ENCODE results near the gene LRRC8E. TPM values are rescaled to one million over a fixed set of nuclear protein-coding genes. Genes with fewer than 3 reads are reported as not detected.

Gene LRRC8E
- total RNA-seq, 1 experiment from 2014 or later: 18.1 TPM

- Histone ChIP-seq H3K4me1 (ENCODE audit: control insufficient read depth in 1 of 2, insufficient read depth in 2 of 2, low read length in 2 of 2) (peaks cover 10 to 27% of the 10 kb centered on the region in 2 experiments; a peak in 3 of 4 replicates), H3K4me2 (ENCODE audit: low read length) (no peak overlapping the region), H3K9ac (ENCODE audit: low read length) (no peak overlapping the region), H4K20me1 (ENCODE audit: insufficient read depth) (no peaks in the 10 kb centered on the region), H3K79me2 (ENCODE audit: insufficient read depth, low read length) (no peaks in the 10 kb centered on the region), H3K9me2 (ENCODE audit: insufficient read depth) (no peaks in the 10 kb centered on the region), H3K27me3 (ENCODE audit: insufficient read depth, low read length) (no peaks in the 10 kb centered on the region), H3K4me3 (replicated peaks in 1 of 2; ENCODE audit: low read depth in 1 of 2, low read length in 2 of 2) (no peak overlapping the region), H2AFZ (ENCODE audit: low read depth, low read length, poor library complexity, severe bottlenecking) (no peak overlapping the region), H3K27ac (ENCODE audit: low read depth, low read length) (no peak overlapping the region), H3K36me3 (ENCODE audit: control insufficient read depth in 1 of 2, insufficient read depth in 2 of 2, low read length in 2 of 2) (no peaks in the 10 kb centered on the region), H3K9me3 (ENCODE audit: control insufficient read depth in 1 of 2, insufficient read depth in 1 of 2, low read depth in 1 of 2, low read length in 2 of 2) (no peaks in the 10 kb centered on the region)
- ChIA-PET RAD21 (ENCODE audit: low non-redundant PET in 1 of 2, low total read pairs in 2 of 2, uncharacterized antibody in 2 of 2, unreplicated experiment in 2 of 2) (no interaction called here), CTCF (interaction anchor here (1.4 kb wide), 1 partner anchor 12 kb away, joined by 6 read pairs; no protein-coding TSS in a partner anchor), POLR2A (no interaction called here)
- ATAC-seq (no peak), DNase-seq (ENCODE audit: low read depth, low spot score) (no peak)
- intact Hi-C loops (cut with micrococcal nuclease): no loop called here
- no TSS peak for BruUV-seq (replicated peaks)
- TF ChIP-seq JUND (IDR thresholded peaks at IDR 0.05) (no peak), POLR2AphosphoS5 (IDR thresholded peaks at IDR 0.05; ENCODE audit: low read depth, low read length) (no peak), EZH2 (IDR thresholded peaks at IDR 0.05) (no peak), YY1 (IDR thresholded peaks at IDR 0.05; ENCODE audit: extremely low read depth, insufficient replicate concordance, low read depth, low read length) (no peak), EGR1 (IDR thresholded peaks at IDR 0.05; ENCODE audit: low read depth) (no peak), CEBPB (IDR thresholded peaks at IDR 0.05; ENCODE audit: low read depth) (no peak)
Observed at GRCh38 chr19:7857727-7858108, 30.6 kb upstream of the LRRC8E start.

GRCh38 chr19:7858109-7858770 lies 30.1 kb upstream of the LRRC8E start:
- CTCF ChIA-PET: interaction anchor here (1.4 kb wide), 1 partner anchor 11 kb away, joined by 6 read pairs; no protein-coding TSS in a partner anchor
- Histone ChIP-seq H3K9me3 (ENCODE audit: control insufficient read depth in 1 of 2, insufficient read depth in 1 of 2, low read depth in 1 of 2, low read length in 2 of 2) (no peaks in the 10 kb centered on the region), H2AFZ (ENCODE audit: low read depth, low read length, poor library complexity, severe bottlenecking) (no peak overlapping the region), H4K20me1 (ENCODE audit: insufficient read depth) (no peaks in the 10 kb centered on the region), H3K36me3 (ENCODE audit: control insufficient read depth in 1 of 2, insufficient read depth in 2 of 2, low read length in 2 of 2) (no peaks in the 10 kb centered on the region), H3K9ac (ENCODE audit: low read length) (no peak overlapping the region), H3K79me2 (ENCODE audit: insufficient read depth, low read length) (no peaks in the 10 kb centered on the region), H3K4me1 (ENCODE audit: control insufficient read depth in 1 of 2, insufficient read depth in 2 of 2, low read length in 2 of 2) (peaks cover 5 to 22% of the 10 kb centered on the region in 2 experiments; a peak in 3 of 4 replicates), H3K4me2 (ENCODE audit: low read length) (no peak overlapping the region), H3K27ac (ENCODE audit: low read depth, low read length) (no peak overlapping the region), H3K9me2 (ENCODE audit: insufficient read depth) (no peaks in the 10 kb centered on the region), H3K27me3 (ENCODE audit: insufficient read depth, low read length) (no peaks in the 10 kb centered on the region), H3K4me3 (replicated peaks in 1 of 2; ENCODE audit: low read depth in 1 of 2, low read length in 2 of 2) (no peak overlapping the region)
- DNase-seq (ENCODE audit: low read depth, low spot score): no peak
- no peak for ATAC-seq
- intact Hi-C loops (cut with micrococcal nuclease): no loop called here
- RAD21 ChIA-PET (ENCODE audit: low non-redundant PET in 1 of 2, low total read pairs in 2 of 2, uncharacterized antibody in 2 of 2, unreplicated experiment in 2 of 2): no interaction called here
- POLR2A ChIA-PET: no interaction called here
- no TSS peak for BruUV-seq (replicated peaks)
- TF ChIP-seq YY1 (IDR thresholded peaks at IDR 0.05; ENCODE audit: extremely low read depth, insufficient replicate concordance, low read depth, low read length) (no peak), SRF (IDR thresholded peaks at IDR 0.05; ENCODE audit: low read depth) (no peak), POLR2A (IDR thresholded peaks at IDR 0.05; ENCODE audit: borderline replicate concordance, extremely low read depth, insufficient read depth, insufficient read length) (no peak), ZFX (IDR thresholded peaks at IDR 0.05) (no peak), CEBPB (IDR thresholded peaks at IDR 0.05; ENCODE audit: low read depth) (no peak), CTCF (IDR thresholded peaks at IDR 0.05 in 2 of 3, conservative IDR thresholded peaks at IDR 0.05 in 1 of 3; ENCODE audit: borderline replicate concordance in 1 of 3, insufficient read depth in 1 of 3, low read depth in 2 of 3, low read length in 2 of 3) (no peak), ZNF274 (IDR thresholded peaks at IDR 0.05; ENCODE audit: low read depth, low read length) (no peak), EGR1 (IDR thresholded peaks at IDR 0.05; ENCODE audit: low read depth) (no peak), MAX (IDR thresholded peaks at IDR 0.05) (no peak), CBX3 (IDR thresholded peaks at IDR 0.05; ENCODE audit: low read depth) (no peak), REST (IDR thresholded peaks at IDR 0.05; ENCODE audit: low read depth) (no peak)

All from HCT116 (cell line).